ENCODE data around the gene AHCYL2. TPM values are rescaled to one million over a fixed set of nuclear protein-coding genes. Genes with fewer than 3 reads are reported as not detected.

AHCYL2 gene
- total RNA-seq, 1 donor from 2014 or later = 19.9 TPM

GRCh38 chr7:129231666-129232065 lies 6.8 kb downstream of the AHCYL2 start:
- Mint-ChIP-seq H3K27ac (ENCODE audit: unreplicated experiment) (no peak overlapping the region), H3K4me1 (ENCODE audit: unreplicated experiment) (peaks cover under 1% of the 10 kb centered on the region), H3K4me3 (ENCODE audit: unreplicated experiment) (no peak overlapping the region), H3K9me3 (ENCODE audit: unreplicated experiment) (no peaks in the 10 kb centered on the region), H3K36me3 (ENCODE audit: low read depth, unreplicated experiment) (no peaks in the 10 kb centered on the region), H3K27me3 (ENCODE audit: unreplicated experiment) (no peaks in the 10 kb centered on the region)
- TF ChIP-seq CTCF (IDR thresholded peaks at IDR 0.05; ENCODE audit: unreplicated experiment) = no peak
- no peak for DNase-seq (ENCODE audit: low spot score)

- H3K4me1 Mint-ChIP-seq (ENCODE audit: unreplicated experiment) = peaks cover 5% of the 10 kb centered on the region
- no peak overlapping the region for H3K4me3 Mint-ChIP-seq (ENCODE audit: unreplicated experiment)
- H3K27me3 Mint-ChIP-seq (ENCODE audit: unreplicated experiment) = peaks cover 3% of the 10 kb centered on the region
- H3K9me3 Mint-ChIP-seq (ENCODE audit: unreplicated experiment) = no peaks in the 10 kb centered on the region
- H3K27ac Mint-ChIP-seq (ENCODE audit: unreplicated experiment) = no peak overlapping the region
- no peaks in the 10 kb centered on the region for H3K36me3 Mint-ChIP-seq (ENCODE audit: low read depth, unreplicated experiment)
- no peak for TF ChIP-seq CTCF (IDR thresholded peaks at IDR 0.05; ENCODE audit: unreplicated experiment)
- DNase-seq (ENCODE audit: low spot score) = no peak
Observed at GRCh38 chr7:129238546-129238945, 13.7 kb downstream of the AHCYL2 start.

GRCh38 chr7:129240119-129240820 lies 15.4 kb downstream of the AHCYL2 start:
- Mint-ChIP-seq H3K27me3 (ENCODE audit: unreplicated experiment) (peaks cover 3% of the 10 kb centered on the region), H3K4me3 (ENCODE audit: unreplicated experiment) (no peak overlapping the region), H3K36me3 (ENCODE audit: low read depth, unreplicated experiment) (no peaks in the 10 kb centered on the region), H3K9me3 (ENCODE audit: unreplicated experiment) (no peaks in the 10 kb centered on the region), H3K27ac (ENCODE audit: unreplicated experiment) (no peak overlapping the region), H3K4me1 (ENCODE audit: unreplicated experiment) (peaks cover 5% of the 10 kb centered on the region)
- no peak for DNase-seq (ENCODE audit: low spot score)
- no peak for TF ChIP-seq CTCF (IDR thresholded peaks at IDR 0.05; ENCODE audit: unreplicated experiment)

GRCh38 chr7:129244220-129244619 lies 19.4 kb downstream of the AHCYL2 start:
- H3K36me3 Mint-ChIP-seq (ENCODE audit: low read depth, unreplicated experiment) = peaks cover 6% of the 10 kb centered on the region
- no peak overlapping the region for H3K4me3 Mint-ChIP-seq (ENCODE audit: unreplicated experiment)
- H3K4me1 Mint-ChIP-seq (ENCODE audit: unreplicated experiment) = peaks cover 5% of the 10 kb centered on the region
- no peak for DNase-seq (ENCODE audit: low spot score)
- H3K9me3 Mint-ChIP-seq (ENCODE audit: unreplicated experiment) = no peaks in the 10 kb centered on the region
- H3K27ac Mint-ChIP-seq (ENCODE audit: unreplicated experiment) = no peak overlapping the region
- TF ChIP-seq CTCF (IDR thresholded peaks at IDR 0.05; ENCODE audit: unreplicated experiment) = no peak
- peaks cover 3% of the 10 kb centered on the region for H3K27me3 Mint-ChIP-seq (ENCODE audit: unreplicated experiment)

- Mint-ChIP-seq H3K4me3 (ENCODE audit: unreplicated experiment) (no peak overlapping the region), H3K36me3 (ENCODE audit: low read depth, unreplicated experiment) (peaks cover 6% of the 10 kb centered on the region), H3K27me3 (ENCODE audit: unreplicated experiment) (peaks cover 3% of the 10 kb centered on the region), H3K4me1 (ENCODE audit: unreplicated experiment) (peaks cover 1% of the 10 kb centered on the region), H3K27ac (ENCODE audit: unreplicated experiment) (no peak overlapping the region), H3K9me3 (ENCODE audit: unreplicated experiment) (no peaks in the 10 kb centered on the region)
- no peak for TF ChIP-seq CTCF (IDR thresholded peaks at IDR 0.05; ENCODE audit: unreplicated experiment)
- no peak for DNase-seq (ENCODE audit: low spot score)
Observed at GRCh38 chr7:129245533-129245932, 20.7 kb downstream of the AHCYL2 start.

Data from endothelial cell (in vitro differentiated cells).